ENCODE data around the gene LITAF.
"Not testable (repeated sequence)": the region's sequence is repeated elsewhere in the genome, so short reads cannot be mapped to it uniquely, and the experiment has no call there.

Gene LITAF

GRCh38 chr16:11621539-11621919 is 34.8 kb upstream of the LITAF start:
- in situ Hi-C loops (cut with MboI; ENCODE audit: low sequenced_read_pairs) = no loop called here

GRCh38 chr16:11620243-11621003 is 33.7 kb upstream of the LITAF start:
- in situ Hi-C loops (cut with MboI; ENCODE audit: low sequenced_read_pairs) = no loop called here

- in situ Hi-C loops (cut with MboI; ENCODE audit: low sequenced_read_pairs) = no loop called here
Measured at GRCh38 chr16:11619327-11619851, 32.7 kb upstream of the LITAF start.

GRCh38 chr16:11618107-11618717 is 31.5 kb upstream of the LITAF start:
- in situ Hi-C loops (cut with MboI; ENCODE audit: low sequenced_read_pairs) = no loop called here

GRCh38 chr16:11615748-11616447 is 29.2 kb upstream of the LITAF start:
- in situ Hi-C loops (cut with MboI; ENCODE audit: low sequenced_read_pairs) = no loop called here

- in situ Hi-C loops (cut with MboI; ENCODE audit: low sequenced_read_pairs) = no loop called here
Measured at GRCh38 chr16:11614587-11615175, 28.0 kb upstream of the LITAF start.

- in situ Hi-C loops (cut with MboI; ENCODE audit: low sequenced_read_pairs) = no loop called here
Measured at GRCh38 chr16:11613381-11614303, 26.9 kb upstream of the LITAF start.

GRCh38 chr16:11612665-11613025 is 25.9 kb upstream of the LITAF start:
- in situ Hi-C loops (cut with MboI; ENCODE audit: low sequenced_read_pairs) = no loop called here

- in situ Hi-C loops (cut with MboI; ENCODE audit: low sequenced_read_pairs) = no loop called here
Measured at GRCh38 chr16:11611871-11612664, 25.3 kb upstream of the LITAF start.

GRCh38 chr16:11610580-11610979 is 23.9 kb upstream of the LITAF start:
- in situ Hi-C loops (cut with MboI; ENCODE audit: low sequenced_read_pairs) = no loop called here

- in situ Hi-C loops (cut with MboI; ENCODE audit: low sequenced_read_pairs) = no loop called here
Measured at GRCh38 chr16:11610121-11610505, 23.4 kb upstream of the LITAF start.

- in situ Hi-C loops (cut with MboI; ENCODE audit: low sequenced_read_pairs) = no loop called here
Measured at GRCh38 chr16:11609474-11610120, 22.9 kb upstream of the LITAF start.

- in situ Hi-C loops (cut with MboI; ENCODE audit: low sequenced_read_pairs) = no loop called here
Measured at GRCh38 chr16:11605891-11606290, 19.2 kb upstream of the LITAF start.

- in situ Hi-C loops (cut with MboI; ENCODE audit: low sequenced_read_pairs) = no loop called here
Measured at GRCh38 chr16:11605564-11605886, 18.8 kb upstream of the LITAF start.

- in situ Hi-C loops (cut with MboI; ENCODE audit: low sequenced_read_pairs) = no loop called here
Measured at GRCh38 chr16:11604783-11605563, 18.3 kb upstream of the LITAF start.

GRCh38 chr16:11604296-11604695 is 17.6 kb upstream of the LITAF start:
- in situ Hi-C loops (cut with MboI; ENCODE audit: low sequenced_read_pairs) = not testable (repeated sequence)

GRCh38 chr16:11603331-11603750 is 16.6 kb upstream of the LITAF start:
- in situ Hi-C loops (cut with MboI; ENCODE audit: low sequenced_read_pairs) = no loop called here

GRCh38 chr16:11602321-11602720 is 15.6 kb upstream of the LITAF start:
- in situ Hi-C loops (cut with MboI; ENCODE audit: low sequenced_read_pairs) = no loop called here

GRCh38 chr16:11601911-11602310 is 15.2 kb upstream of the LITAF start:
- in situ Hi-C loops (cut with MboI; ENCODE audit: low sequenced_read_pairs) = no loop called here
